ENCODE data around the gene TNFRSF4. TPM values are rescaled to one million over a fixed set of nuclear protein-coding genes. Genes with fewer than 3 reads are reported as not detected.

Gene TNFRSF4
- total and polyA plus RNA-seq, 8 donors, result 0.55 to 4.5 (median 2.9) TPM; not detected in 4

GRCh38 chr1:1203561-1204424 is 10.2 kb downstream of the TNFRSF4 start:
- H3K9me3 ChIP-seq, result no peaks in the 10 kb centered on the region
- 70 to 85% (median 81%) methylated on average over 23 to 49 of the region's 49 CpGs for WGBS, 5 donors
- peaks cover 8 to 90% (median 64%) of the 10 kb centered on the region in 3 donors for H3K27me3 ChIP-seq
- H3K4me3 ChIP-seq, result no peak overlapping the region
- H3K4me1 ChIP-seq, result peaks cover 27 to 50% (median 42%) of the 10 kb centered on the region in 4 donors
- intact Hi-C loops (cut with DNase I; ENCODE audit: low total_unique reads), result no loop called here
- H3K27ac ChIP-seq, result no peak overlapping the region
- TF ChIP-seq POLR2A (IDR thresholded peaks at IDR 0.05), result no peak
- TF ChIP-seq POLR2AphosphoS5 (IDR thresholded peaks at IDR 0.05), result no peak
- TF ChIP-seq EP300 (IDR thresholded peaks at IDR 0.05), result no peak
- no peak for TF ChIP-seq CTCF (IDR thresholded peaks at IDR 0.05)
- no peak for DNase-seq
- no peaks in the 10 kb centered on the region for H3K36me3 ChIP-seq

GRCh38 chr1:1202831-1203560 is 11.0 kb downstream of the TNFRSF4 start:
- Histone ChIP-seq H3K4me1 (peaks cover 20 to 42% (median 34%) of the 10 kb centered on the region in 4 donors), H3K9me3 (no peaks in the 10 kb centered on the region), H3K27ac (no peak overlapping the region), H3K4me3 (no peak overlapping the region), H3K27me3 (peaks cover 8 to 82% (median 61%) of the 10 kb centered on the region in 3 donors), H3K36me3 (no peaks in the 10 kb centered on the region)
- intact Hi-C loops (cut with DNase I; ENCODE audit: low total_unique reads), result no loop called here
- TF ChIP-seq POLR2AphosphoS5 (IDR thresholded peaks at IDR 0.05) (no peak), POLR2A (IDR thresholded peaks at IDR 0.05) (no peak), EP300 (IDR thresholded peaks at IDR 0.05) (no peak), CTCF (IDR thresholded peaks at IDR 0.05) (no peak)
- WGBS, 5 donors, result 54 to 80% (median 58%) methylated on average over 13 to 27 of the region's 27 CpGs
- peak in 1 of 2 donors; percentile 44 for DNase-seq

GRCh38 chr1:1200876-1201810 is 12.8 kb downstream of the TNFRSF4 start:
- Histone ChIP-seq H3K4me1 (peaks cover 13 to 24% (median 17%) of the 10 kb centered on the region in 4 donors), H3K27ac (peak overlapping the region in 3 of 5 donors; percentile 6 to 60 (median 9)), H3K36me3 (no peaks in the 10 kb centered on the region), H3K9me3 (no peaks in the 10 kb centered on the region), H3K4me3 (peak overlapping the region; percentile 47 to 53 (median 50)), H3K27me3 (peaks cover 3 to 63% (median 42%) of the 10 kb centered on the region in 3 donors)
- peak; percentile 49 to 87 for DNase-seq
- intact Hi-C loops (cut with DNase I; ENCODE audit: low total_unique reads), result no loop called here
- no peak for TF ChIP-seq CTCF (IDR thresholded peaks at IDR 0.05)
- no peak for TF ChIP-seq POLR2A (IDR thresholded peaks at IDR 0.05)
- peak in 1 of 3 donors; percentile 13 for TF ChIP-seq POLR2AphosphoS5 (IDR thresholded peaks at IDR 0.05)
- TF ChIP-seq EP300 (IDR thresholded peaks at IDR 0.05), result no peak
- WGBS, 5 donors, result 1 to 9% (median 2%) methylated on average over 13 to 109 of the region's 109 CpGs
